HG03378 (cell line): ENCODE data around the gene ITPR3.
"Not testable (repeated sequence)": the region's sequence is repeated elsewhere in the genome, so short reads cannot be mapped to it uniquely, and the experiment has no call there.

Source experiments
- ATAC-seq: cut with Tn5 transposase; IDR thresholded peaks from one replicate; pipeline ENCODE4 v1.9.1; 2021; ENCODE audit warnings: mild to moderate bottlenecking, moderate library complexity; ENCODE audit not compliant: unreplicated experiment

Gene ITPR3

DNA sequence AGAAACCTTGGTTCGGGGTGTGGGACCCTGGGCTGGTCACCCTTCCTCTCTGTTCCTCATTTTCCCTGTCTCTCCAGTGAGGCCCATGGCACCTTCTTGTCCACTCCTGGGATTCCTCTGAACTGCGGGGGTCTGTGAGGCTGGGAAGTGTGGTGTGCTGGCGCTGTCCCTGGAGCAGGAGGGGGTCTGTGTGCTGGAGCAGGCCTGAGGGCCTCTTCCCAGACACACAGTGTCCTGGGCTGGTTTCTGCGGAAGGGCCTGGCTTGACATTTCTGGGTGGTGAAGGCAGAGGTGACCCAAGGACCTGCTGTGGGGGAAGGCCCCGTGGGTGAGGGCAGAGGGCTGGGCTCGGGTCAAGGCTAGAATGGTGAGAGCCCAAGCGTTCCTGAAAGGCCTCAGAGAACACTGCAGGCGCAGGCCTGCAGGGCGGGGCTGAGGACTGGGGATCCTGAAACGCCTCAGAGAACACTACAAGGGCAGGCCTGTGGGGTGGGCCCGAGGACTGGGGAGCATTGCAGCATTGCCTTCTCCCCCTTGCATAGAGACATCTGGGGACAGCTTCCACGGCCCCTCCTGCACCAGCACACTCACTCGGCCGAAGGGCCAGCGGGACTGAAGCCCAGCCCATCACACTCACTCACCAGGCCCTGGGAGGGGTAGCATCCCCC lies 30.5 kb upstream of the ITPR3 start:
- no peak for ATAC-seq

DNA sequence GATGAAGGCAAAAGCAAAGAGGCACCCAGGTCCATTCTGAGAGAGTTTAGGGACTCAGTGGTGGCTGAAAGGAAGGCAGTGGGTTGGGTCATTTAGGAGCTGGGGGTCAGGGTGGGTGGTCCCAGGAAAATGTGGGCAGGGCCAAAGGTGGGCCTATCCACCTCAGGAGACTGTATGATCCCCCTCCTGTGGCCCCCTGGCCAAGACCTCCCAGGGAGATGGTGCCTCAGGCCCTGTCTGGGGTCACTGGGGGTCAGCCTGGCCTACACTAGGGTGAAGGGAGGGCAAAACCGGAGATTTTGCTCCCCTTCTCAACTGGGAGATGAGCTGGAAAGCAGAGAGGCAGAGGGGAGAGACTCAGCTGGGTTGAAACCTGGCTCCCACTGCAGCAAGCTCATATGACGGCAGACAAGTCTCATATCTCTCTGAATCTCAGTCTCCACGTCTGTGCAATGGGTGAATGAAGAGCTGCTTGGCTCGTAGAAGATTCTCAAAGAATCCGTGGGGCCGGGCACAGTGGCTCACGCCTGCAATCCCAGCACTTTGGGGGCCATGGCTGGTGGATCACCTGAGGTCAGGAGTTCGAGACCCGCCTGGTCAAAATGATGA lies 29.6 kb upstream of the ITPR3 start:
- ATAC-seq: no peak

DNA sequence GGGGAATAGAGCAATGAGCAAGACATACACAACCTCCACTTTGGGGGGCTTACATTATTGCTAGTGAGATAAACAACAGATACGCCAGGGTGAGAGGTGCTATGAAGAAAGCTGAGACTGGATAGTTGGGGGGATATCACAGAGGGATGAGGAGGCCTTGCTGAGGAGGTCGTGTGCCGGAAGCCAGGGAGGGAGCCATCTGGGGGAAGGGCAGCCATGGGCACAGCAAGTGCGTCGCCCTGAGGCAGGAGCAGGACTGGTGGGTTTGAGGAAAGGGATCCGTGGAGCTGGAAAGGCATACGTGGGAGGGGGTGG lies 28.9 kb upstream of the ITPR3 start:
- no peak for ATAC-seq

DNA sequence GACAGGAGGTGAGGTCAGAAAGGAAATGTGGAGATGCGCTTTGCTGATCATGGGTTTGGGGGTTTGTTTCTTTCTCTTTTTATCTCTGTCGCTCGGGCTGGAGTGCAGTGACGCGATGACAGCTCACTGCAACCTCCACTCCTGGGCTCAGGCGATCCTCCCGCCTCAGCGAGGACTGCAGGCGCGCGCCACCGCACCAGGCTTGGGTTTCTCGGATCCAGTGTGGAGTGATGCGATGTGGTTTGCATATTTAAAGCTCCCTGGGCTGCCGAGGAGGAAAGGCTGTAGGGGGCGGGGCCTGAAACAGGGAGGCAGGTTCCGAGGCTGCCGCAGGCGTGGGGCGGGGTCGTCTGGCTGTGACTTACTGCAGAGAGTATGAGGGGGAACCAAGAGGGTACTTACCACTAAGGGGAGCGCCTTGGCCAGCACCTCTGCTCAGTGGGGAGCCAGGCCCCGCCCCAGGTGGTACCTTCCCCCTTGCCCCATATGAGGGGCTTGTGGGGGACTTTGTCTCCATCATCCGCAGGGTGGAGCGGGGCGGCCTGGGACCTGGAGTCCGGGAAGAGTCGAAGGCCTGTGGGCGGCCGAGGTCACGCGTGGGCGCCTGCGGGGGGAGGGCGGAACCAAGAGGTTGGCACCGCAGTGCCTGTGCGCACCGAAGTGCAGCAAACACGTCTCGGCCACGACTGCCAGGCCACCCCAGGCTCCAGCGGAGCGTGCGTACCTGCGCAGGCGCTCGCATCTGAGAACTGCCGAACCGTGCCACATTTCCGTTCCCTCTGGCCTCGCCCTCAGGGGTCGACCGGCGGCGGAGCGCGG lies 28.3 kb upstream of the ITPR3 start:
- no peak for ATAC-seq

DNA sequence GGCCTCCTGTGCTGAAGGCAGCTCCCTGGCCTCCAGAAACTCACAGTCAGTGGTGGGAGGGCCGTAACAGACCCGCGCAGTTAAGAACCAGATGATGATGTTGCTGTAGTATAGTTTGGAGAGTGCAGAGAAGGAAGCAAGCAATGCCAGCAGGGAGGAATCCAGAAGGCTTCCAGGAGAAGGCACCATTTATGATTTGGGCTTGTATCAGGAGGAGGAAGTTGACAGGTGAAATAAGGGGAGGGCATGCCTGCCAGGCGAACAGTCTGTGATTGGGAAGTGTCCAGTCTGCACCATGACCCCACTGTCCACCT lies 27.8 kb upstream of the ITPR3 start:
- no peak for ATAC-seq

DNA sequence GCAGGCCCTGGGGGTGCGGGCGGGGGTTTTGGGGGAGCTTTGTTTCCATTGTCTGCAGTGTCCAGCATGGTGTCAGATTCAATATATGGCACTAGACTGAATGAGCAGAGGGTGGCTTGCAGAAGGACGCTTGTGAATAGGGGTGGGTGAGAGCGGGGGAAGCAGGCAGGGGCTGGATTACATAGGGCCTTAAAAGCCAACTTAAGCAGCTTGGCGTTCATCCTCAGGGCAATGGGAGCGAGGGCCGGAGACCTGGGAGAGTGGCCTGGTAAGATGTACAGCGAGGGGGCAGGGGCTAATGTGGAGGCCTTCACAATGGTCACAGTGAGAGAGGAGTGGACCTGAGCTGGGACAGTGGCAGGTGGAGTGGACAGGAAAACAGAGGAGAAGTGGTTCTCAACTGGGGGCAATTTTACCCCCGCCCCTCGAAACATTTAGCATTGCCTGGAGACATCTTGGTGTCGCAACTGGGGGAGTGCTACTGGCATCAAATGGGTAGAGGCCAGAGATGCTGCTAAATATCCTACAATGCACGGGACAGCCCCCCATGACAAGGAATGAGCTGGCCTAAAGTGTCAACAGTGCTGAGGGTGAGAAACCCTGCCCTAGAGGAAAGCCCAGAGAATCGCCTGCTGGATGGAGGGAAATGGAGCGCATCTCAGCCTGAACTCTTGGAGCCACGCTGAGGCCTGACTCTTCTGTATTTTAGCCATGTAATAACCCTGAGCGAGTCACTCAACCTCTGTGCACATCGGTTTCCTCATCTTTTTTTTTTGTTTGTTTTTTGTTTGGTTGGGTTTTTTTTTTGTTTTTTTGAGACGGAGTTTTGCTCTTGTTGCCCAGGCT lies 25.9 kb upstream of the ITPR3 start:
- ATAC-seq: no peak

DNA sequence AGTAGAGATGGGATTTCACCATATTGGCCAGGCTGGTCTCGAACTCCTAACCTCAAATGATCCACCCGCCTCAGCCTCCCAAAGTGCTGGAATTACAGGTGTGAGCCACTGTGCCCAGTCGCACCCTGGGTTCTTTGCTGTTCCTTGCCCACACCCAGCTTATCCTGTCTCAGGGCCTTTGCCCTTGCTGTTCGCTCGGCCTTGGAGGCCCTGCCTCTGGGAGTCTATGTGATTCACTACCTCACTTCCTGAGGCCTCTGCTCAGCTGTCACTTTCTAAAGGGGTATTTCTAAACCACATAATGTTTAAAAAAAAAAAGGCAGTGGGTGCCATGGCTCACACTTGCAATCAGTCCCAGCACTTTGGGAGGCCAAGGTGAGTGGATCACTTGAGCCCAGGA lies 24.2 kb upstream of the ITPR3 start:
- not testable (repeated sequence) for ATAC-seq

DNA sequence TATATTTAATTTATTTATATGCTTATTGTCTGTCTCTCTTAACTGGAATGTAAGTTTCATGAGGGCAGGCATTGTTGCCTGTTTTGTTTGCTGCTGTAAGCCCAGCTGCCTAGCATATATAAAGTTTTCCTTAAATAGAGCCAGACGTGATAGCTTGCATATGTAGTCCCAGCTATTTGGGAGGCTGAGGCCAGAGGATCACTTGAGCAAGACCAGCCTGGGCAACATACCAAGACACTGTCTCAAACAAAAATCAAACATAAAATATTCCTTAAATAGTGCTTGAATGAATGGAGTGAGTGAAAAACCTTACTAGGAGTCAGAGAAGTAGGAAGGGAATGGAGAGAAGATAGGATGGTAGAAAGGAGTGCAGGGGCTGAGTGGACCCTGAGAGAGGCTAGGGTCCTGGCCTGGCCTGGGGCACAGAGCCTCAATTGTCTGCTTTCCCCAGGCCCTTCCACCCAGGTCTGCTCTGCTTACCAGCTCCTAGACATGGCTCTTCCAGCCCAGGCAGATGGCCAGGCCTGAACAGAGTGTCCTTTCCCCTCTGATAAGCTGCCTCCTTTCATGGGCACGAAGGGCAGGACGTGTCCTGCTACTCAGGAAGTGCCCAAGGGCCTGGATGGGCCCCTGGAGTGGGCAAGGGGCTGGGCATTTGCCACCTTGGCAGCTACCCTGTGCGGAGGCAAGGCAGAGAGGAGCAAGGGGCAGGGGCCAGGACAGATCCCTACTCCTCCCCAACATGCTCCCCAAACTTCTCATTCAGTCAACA lies 23.4 kb upstream of the ITPR3 start:
- ATAC-seq: no peak

DNA sequence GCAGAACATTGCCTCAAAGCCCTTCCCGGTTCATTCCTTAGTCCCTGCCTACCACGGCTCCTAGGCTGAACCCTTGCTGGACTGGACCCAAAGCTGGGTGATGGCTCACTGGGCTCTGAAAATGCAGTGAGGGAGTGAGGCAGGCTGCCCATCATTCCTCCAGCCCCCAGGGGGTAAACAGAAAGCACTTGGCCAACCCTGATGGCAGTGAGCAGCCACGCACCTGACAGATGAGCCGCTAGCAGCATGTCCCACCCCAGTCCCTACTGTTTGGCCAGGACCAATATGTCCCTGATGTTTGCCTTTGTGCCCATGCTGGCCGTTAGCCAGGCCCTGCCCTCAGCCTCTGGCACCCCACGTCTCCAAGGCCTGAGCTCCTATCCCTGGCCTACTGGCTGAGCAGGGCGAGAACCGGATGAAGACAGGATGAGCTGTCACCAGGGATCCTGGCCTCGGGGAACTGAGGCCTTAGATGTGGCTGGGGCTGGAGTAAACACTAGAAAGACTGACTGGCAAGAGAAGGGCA lies 21.6 kb upstream of the ITPR3 start:
- ATAC-seq: no peak

DNA sequence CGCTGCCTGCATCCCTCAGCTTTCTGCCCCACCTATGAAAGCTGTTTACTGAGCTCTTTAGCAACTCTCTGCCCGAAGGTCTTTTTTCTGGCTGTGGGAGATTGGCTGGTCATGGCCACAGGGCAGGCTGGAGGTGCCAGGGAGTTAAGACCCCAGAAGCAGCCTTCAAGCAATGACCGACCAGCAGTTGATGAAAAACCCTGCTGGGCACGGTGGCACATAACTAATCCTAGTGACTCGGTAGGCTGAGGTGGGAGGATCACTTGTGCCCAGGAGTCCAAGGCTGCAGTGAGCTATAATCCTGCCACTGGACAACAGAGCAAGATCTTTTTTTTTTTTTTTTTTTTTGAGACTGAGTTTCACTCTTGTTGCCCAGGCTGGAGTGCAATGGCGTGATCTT lies 20.4 kb upstream of the ITPR3 start:
- no peak for ATAC-seq

DNA sequence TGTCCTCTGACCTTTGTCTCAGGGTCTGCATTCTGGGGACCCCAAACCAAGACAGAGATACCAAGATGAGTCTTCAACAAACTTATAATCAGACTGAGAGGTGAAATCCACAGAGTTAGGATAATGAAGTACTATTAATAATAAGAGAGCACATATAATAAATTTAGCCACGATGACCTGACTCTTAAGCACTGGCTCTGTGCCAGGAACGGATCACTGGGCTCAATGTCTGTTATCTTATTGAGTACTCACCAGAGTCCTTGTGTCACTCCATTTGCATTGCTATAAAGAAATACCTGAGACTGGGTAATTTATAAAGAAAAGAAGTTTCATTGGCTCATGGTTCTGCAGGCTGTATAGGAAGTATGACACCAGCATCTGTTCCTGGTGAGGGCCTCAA lies 18.9 kb upstream of the ITPR3 start:
- no peak for ATAC-seq

DNA sequence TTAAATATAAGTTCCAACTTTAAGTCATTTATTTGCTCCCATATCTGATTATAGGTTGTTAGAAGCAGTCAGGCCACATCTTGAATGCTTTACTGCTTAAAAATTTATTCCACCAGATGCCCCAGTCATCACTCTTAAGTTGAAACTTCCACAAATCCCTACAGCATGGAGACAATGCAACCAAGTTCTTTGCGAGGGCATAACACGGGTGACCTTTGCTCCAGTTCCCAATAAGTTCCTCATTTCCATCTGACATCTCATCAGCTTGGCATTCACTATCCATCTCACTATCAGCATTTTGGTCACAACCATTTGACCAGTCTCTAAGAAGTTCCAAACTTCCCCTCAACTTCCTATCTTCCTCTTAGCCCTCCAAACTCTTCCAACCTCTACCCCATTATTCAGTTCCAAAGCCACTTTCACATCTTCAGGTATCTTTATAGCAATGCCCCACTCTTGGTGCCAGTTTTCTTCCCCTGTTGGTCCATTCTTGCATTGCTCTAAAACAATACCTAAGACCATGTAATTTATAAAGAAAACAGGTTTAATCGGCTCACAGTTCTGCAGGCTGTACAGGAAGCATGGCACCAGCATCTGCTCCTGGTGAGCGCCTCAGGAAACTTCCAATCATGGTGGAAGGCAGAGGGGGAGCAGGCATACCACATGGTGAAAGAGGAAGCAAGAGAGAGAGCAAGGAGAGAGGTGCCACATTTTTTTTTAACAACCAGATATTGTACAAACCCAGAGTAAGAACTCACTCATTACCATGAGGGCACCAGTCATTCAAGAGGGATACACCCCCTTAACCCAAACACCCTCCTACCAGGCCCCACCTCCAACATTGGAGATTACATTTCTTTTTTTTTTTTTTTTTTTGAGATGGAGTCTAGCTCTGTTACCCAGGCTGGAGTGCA lies 15.9 kb upstream of the ITPR3 start:
- ATAC-seq: no peak

DNA sequence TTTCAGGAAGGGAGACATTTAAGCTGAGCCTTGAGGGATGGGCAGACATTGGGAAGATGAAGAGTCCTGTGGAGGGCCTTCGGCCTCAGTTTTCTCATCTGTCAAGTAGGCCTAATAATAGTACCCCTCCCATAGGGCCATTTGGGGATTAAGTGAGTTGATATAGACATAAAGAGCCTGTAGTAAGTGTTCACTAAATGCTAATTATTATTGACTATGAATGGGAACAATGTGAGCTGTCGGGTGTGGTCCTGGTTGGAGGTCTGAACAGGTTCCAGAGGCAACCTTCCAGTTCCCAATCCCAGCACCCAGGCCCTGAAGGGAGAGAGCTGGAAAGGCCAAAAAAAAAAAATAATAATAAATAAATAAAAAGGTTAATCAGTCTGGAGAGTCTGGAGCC lies 14.5 kb upstream of the ITPR3 start:
- no peak for ATAC-seq

DNA sequence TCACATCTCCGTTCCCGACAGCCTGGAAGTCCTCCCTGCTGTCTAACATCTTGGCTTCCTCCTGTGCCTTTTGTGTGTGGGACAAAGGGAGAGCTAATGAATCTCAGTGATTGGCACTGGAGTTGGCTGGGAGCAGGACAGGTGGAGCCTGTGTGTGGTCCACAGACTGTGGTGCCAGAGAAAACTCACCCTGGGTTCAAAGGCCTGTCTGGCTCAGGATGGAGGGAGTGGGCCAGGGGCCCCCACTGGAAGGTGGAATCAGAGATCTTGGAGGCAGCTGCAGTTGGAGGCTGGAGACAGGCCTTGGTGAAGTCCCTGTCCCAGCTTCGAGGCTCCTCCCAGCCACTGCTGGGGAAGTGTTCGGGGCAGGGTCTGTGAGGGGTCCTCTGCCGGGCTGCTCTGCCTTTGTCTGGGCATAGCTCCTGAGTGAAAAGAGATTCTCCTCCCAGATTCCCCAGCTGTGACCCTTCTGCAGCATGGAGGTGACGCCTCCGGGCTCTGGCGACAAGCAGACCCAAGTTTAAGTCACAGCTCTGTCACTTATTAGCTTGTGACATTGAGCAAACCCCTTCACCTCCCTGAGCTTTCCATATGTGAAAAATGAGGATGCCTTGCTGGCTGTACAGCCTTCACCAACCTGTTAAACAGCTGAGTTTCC lies 13.9 kb upstream of the ITPR3 start:
- ATAC-seq: no peak

DNA sequence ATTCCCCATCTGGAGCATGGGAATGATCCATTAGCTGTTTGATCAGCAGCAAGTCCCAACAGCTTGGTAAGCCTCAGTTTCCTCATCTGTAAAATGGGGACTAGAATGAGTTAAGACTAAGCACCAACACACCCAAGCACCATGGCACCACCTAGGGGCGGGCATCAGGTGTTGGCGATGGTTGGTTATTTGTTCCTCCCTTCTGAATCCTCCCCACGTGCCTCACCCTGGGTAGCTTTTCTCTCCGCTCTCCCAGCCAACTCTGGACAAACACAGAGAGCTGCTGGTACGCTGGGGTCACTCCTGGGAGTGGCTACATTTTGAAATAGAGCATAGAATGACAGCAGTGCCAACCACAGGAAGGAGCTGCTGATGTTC lies 13.3 kb upstream of the ITPR3 start:
- ATAC-seq: no peak

DNA sequence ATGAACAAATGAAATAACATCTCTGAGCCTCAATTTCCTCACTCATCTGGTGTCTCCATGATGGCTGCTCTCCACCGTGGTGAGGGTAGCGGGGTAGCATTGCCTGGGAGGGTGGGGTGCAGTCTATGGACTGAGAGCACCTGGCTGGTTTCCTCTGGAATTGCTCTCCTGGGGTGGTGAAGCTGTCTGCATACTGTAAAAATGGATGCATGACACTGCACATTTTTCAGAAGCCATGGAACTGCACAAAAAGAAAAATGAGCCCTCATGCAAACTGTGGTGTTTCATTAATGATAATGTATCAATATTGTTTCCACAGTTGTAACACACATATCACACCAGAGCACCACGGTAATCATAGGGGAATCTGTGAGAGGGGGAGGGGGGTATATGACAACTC lies 12.1 kb upstream of the ITPR3 start:
- ATAC-seq: no peak

DNA sequence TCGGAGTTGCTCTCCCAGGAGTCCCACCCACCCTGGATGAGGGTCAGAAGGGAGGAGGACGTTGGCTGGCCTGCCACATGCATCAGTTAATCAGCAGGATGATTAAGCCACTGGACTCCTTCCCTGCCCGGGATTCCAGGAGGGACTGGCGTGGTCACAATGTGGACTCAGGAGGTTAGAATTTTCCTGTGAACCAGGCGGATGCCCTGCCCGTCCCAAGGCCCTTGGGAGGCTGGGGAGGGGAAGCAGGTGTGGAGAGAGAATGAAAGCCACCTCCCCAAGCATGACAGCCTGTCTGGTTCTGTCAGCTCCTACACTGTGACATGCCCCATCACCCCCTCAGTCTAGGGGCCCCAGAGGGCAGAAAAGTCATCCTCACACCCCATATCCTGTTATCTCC lies 11.6 kb upstream of the ITPR3 start:
- ATAC-seq: no peak

DNA sequence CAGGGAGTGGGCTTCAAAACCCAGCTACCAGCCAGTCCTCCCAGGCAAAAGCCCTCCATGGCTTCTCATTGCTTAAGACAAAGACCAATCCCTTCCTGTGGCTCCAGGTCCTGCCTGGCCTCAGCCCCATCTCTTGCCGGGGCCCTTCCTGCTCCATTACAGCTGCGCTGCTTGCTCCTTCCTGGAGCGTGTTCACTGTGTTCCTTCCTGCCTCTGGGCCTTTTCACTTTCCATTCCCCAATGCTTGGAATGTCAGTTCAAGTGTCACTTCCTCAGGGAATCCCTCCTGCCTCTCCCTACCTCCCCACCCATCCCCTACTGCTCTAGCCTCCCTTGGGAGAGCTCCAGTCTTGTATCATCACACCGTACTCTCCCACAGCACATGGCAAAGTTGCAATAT lies 11.1 kb upstream of the ITPR3 start:
- ATAC-seq: no peak
